Left kidney (tissue), 8 donors: Measurements from ENCODE around the gene OR2T34. TPM values are rescaled to one million over a fixed set of nuclear protein-coding genes. Genes with fewer than 3 reads are reported as not detected.
"Not testable (repeated sequence)": the region's sequence is repeated elsewhere in the genome, so short reads cannot be mapped to it uniquely, and the experiment has no call there.

Experiments used
- DNase-seq: peaks from one replicate; pipeline ENCODE4 v3.0.0-alpha.2; 2013
- long read RNA-seq, 8 donors: transcript quantifications; one replicate each; lab custom pipeline, GENCODE V29; 2026
- polyA plus RNA-seq: library from polyadenylated mRNA; unstranded; fragments of 120-200 nt; gene quantifications from one replicate; pipeline ENCODE4 v1.2.1, GENCODE V29; 2013; ENCODE audit not compliant: insufficient read length

Gene OR2T34
- polyA plus RNA-seq, result not detected
- long read RNA-seq, donor 1, result 0 reads
- long read RNA-seq, donor 2, result 0 reads
- long read RNA-seq, donor 3, result 0 reads
- long read RNA-seq, donor 4, result 0 reads
- long read RNA-seq, donor 5, result 0 reads
- long read RNA-seq, donor 6, result 0 reads
- long read RNA-seq, donor 7, result 0 reads
- long read RNA-seq, donor 8, result 0 reads

- DNase-seq, result not testable (repeated sequence)
These were observed at the start of gene OR2T34 for GRCh38 chr1:248574657-248575056. TSS of gene OR2T34 (minus strand) at chr1:248574757. CDS start at chr1:248574757, 0 bp downstream.

GRCh38 chr1:248622570-248623001 lies 48.0 kb upstream of the OR2T34 start:
- DNase-seq, result peak; percentile 3

- DNase-seq, result no peak
These were observed 47.2 kb upstream of the OR2T34 start for GRCh38 chr1:248621770-248622169.

- DNase-seq, result peak; percentile 12
These were observed 44.3 kb upstream of the OR2T34 start for GRCh38 chr1:248618878-248619277.

- DNase-seq, result no peak
These were observed 43.6 kb upstream of the OR2T34 start for GRCh38 chr1:248618119-248618518.

- DNase-seq, result no peak
These were observed 39.2 kb upstream of the OR2T34 start for GRCh38 chr1:248613742-248614141.

- DNase-seq, result no peak
These were observed 37.4 kb upstream of the OR2T34 start for GRCh38 chr1:248611883-248612414.

GRCh38 chr1:248610301-248610700 lies 35.7 kb upstream of the OR2T34 start:
- DNase-seq, result no peak

- no peak for DNase-seq
These were observed 24.8 kb upstream of the OR2T34 start for GRCh38 chr1:248599396-248599795.

- no peak for DNase-seq
These were observed 23.0 kb upstream of the OR2T34 start, which contains the start of gene OR2T10 for GRCh38 chr1:248597589-248597988. TSS of gene OR2T10 (minus strand) at chr1:248597700. CDS start at chr1:248593768, 3,932 bp downstream.

- no peak for DNase-seq
These were observed 22.1 kb upstream of the OR2T34 start for GRCh38 chr1:248596615-248597014.

GRCh38 chr1:248593226-248593625 lies 18.7 kb upstream of the OR2T34 start:
- DNase-seq, result no peak

- no peak for DNase-seq
These were observed 18.1 kb upstream of the OR2T34 start for GRCh38 chr1:248592655-248593054.

GRCh38 chr1:248590055-248590454 lies 15.5 kb upstream of the OR2T34 start:
- no peak for DNase-seq

GRCh38 chr1:248589334-248589733 lies 14.8 kb upstream of the OR2T34 start:
- no peak for DNase-seq

- no peak for DNase-seq
These were observed 10.7 kb upstream of the OR2T34 start for GRCh38 chr1:248585266-248585665.

- no peak for DNase-seq
These were observed 1.9 kb upstream of the OR2T34 start for GRCh38 chr1:248576260-248576980.

GRCh38 chr1:248573856-248574255 lies 701 bp downstream of the OR2T34 start:
- DNase-seq, result not testable (repeated sequence)

- DNase-seq, result not testable (repeated sequence)
These were observed 2.5 kb downstream of the OR2T34 start for GRCh38 chr1:248572049-248572448.

GRCh38 chr1:248570811-248571210 lies 3.7 kb downstream of the OR2T34 start:
- not testable (repeated sequence) for DNase-seq

GRCh38 chr1:248569049-248569448 lies 5.5 kb downstream of the OR2T34 start:
- not testable (repeated sequence) for DNase-seq

- not testable (repeated sequence) for DNase-seq
These were observed 8.8 kb downstream of the OR2T34 start for GRCh38 chr1:248565530-248566373.
